Measurements from ENCODE around the gene TSN. TPM values are rescaled to one million over a fixed set of nuclear protein-coding genes. Genes with fewer than 3 reads are reported as not detected.

TSN gene
- total RNA-seq, 1 donor from 2014 or later = 42.6 TPM

GRCh38 chr2:121777699-121778058 is 22.2 kb downstream of the TSN start:
- Histone ChIP-seq H3K27ac (replicated peaks) (no peak overlapping the region), H3K4me3 (no peak overlapping the region), H3K36me3 (no peaks in the 10 kb centered on the region), H3K9me3 (replicated peaks) (no peaks in the 10 kb centered on the region), H3K27me3 (ENCODE audit: low read depth) (no peaks in the 10 kb centered on the region), H3K4me1 (no peaks in the 10 kb centered on the region)
- no peak for DNase-seq
- no peak for TF ChIP-seq CTCF (IDR thresholded peaks at IDR 0.05; ENCODE audit: borderline replicate concordance)
- intact Hi-C loops (cut with micrococcal nuclease) = no loop called here

GRCh38 chr2:121778741-121779487 is 23.5 kb downstream of the TSN start:
- intact Hi-C loops (cut with micrococcal nuclease) = no loop called here
- DNase-seq = no peak
- no peaks in the 10 kb centered on the region for H3K36me3 ChIP-seq
- no peak for TF ChIP-seq CTCF (IDR thresholded peaks at IDR 0.05; ENCODE audit: borderline replicate concordance)
- no peak overlapping the region for H3K4me3 ChIP-seq
- no peaks in the 10 kb centered on the region for H3K4me1 ChIP-seq
- H3K27ac ChIP-seq (replicated peaks) = no peak overlapping the region
- no peaks in the 10 kb centered on the region for H3K27me3 ChIP-seq (ENCODE audit: low read depth)
- no peaks in the 10 kb centered on the region for H3K9me3 ChIP-seq (replicated peaks)

GRCh38 chr2:121783180-121783579 is 27.7 kb downstream of the TSN start:
- Histone ChIP-seq H3K27ac (replicated peaks) (no peak overlapping the region), H3K27me3 (ENCODE audit: low read depth) (peaks cover 28% of the 10 kb centered on the region), H3K4me1 (no peaks in the 10 kb centered on the region), H3K4me3 (no peak overlapping the region), H3K9me3 (replicated peaks) (no peaks in the 10 kb centered on the region), H3K36me3 (no peaks in the 10 kb centered on the region)
- DNase-seq = no peak
- no peak for TF ChIP-seq CTCF (IDR thresholded peaks at IDR 0.05; ENCODE audit: borderline replicate concordance)
- intact Hi-C loops (cut with micrococcal nuclease) = no loop called here

GRCh38 chr2:121788685-121789084 is 33.2 kb downstream of the TSN start:
- peaks cover 13% of the 10 kb centered on the region for H3K9me3 ChIP-seq (replicated peaks)
- no peak overlapping the region for H3K27ac ChIP-seq (replicated peaks)
- H3K4me1 ChIP-seq = no peaks in the 10 kb centered on the region
- no peak overlapping the region for H3K4me3 ChIP-seq
- intact Hi-C loops (cut with micrococcal nuclease) = no loop called here
- TF ChIP-seq CTCF (IDR thresholded peaks at IDR 0.05; ENCODE audit: borderline replicate concordance) = no peak
- no peaks in the 10 kb centered on the region for H3K36me3 ChIP-seq
- peaks cover 52% of the 10 kb centered on the region for H3K27me3 ChIP-seq (ENCODE audit: low read depth)
- DNase-seq = no peak

- intact Hi-C loops (cut with micrococcal nuclease) = no loop called here
Observed at GRCh38 chr2:121790276-121790956, 35.0 kb downstream of the TSN start.

More at GRCh38 chr2:121790276-121790956, 35.0 kb downstream of the TSN start:
- H3K36me3 ChIP-seq = no peaks in the 10 kb centered on the region
- H3K9me3 ChIP-seq (replicated peaks) = peaks cover 13% of the 10 kb centered on the region
- peaks cover 47% of the 10 kb centered on the region for H3K27me3 ChIP-seq (ENCODE audit: low read depth)
- no peak overlapping the region for H3K27ac ChIP-seq (replicated peaks)
- no peak for TF ChIP-seq CTCF (IDR thresholded peaks at IDR 0.05; ENCODE audit: borderline replicate concordance)
- DNase-seq = no peak
- H3K4me1 ChIP-seq = no peaks in the 10 kb centered on the region
- no peak overlapping the region for H3K4me3 ChIP-seq

Measured in left ventricle myocardium inferior (tissue), 1 donor.